H1 (cell line): ENCODE data around the gene RGR. TPM values are rescaled to one million over a fixed set of nuclear protein-coding genes. Genes with fewer than 3 reads are reported as not detected.

Source experiments
- CTCF ChIA-PET: fragments of 300-600 bp; sonication (Branson Sonifier 250); formaldehyde crosslinking; loops from one replicate; lab custom pipeline; 2021; ENCODE audit not compliant: partially characterized antibody; lab: Charles Lee
- POLR2A ChIA-PET: fragments of 300-600 bp; sonication (Branson Sonifier 250); formaldehyde crosslinking; loops from one replicate; lab custom pipeline; 2021; ENCODE audit warnings: inconsistent platforms; ENCODE audit not compliant: partially characterized antibody; lab: Charles Lee
- DNase-seq, 2 experiments: peaks; one replicate each; pipeline versions ENCODE4 v3.0.0 to v3.0.0-alpha.2; 2010 to 2022; ENCODE audit warnings: low spot score in 2 of 2, low read depth in 1 of 2, mixed read lengths in 1 of 2
- FAIRE-seq: peaks from 2 replicates; lab custom pipeline; 2011; peaks lifted over from hg19 to GRCh38; lab: Jason Lieb, UNC
- H2AFZ ChIP-seq: 2 replicates; pipeline ENCODE4 v1.8.1; 2012; ENCODE audit warnings: low read length, inconsistent platforms
- H2AK5ac ChIP-seq: 2 replicates; pipeline ENCODE4 v1.6.1; 2013; ENCODE audit warnings: low read depth, low read length
- H2BK120ac ChIP-seq: replicated peaks from 2 replicates; pipeline ENCODE3; 2013; ENCODE audit warnings: low read depth, low read length, inconsistent platforms
- H2BK12ac ChIP-seq: 2 replicates; pipeline ENCODE4 v1.6.1; 2013; ENCODE audit warnings: low read depth, low read length
- H2BK15ac ChIP-seq: 2 replicates; pipeline ENCODE4 v1.6.1; 2013; ENCODE audit warnings: low read length
- H2BK20ac ChIP-seq: 2 replicates; pipeline ENCODE4 v1.6.1; 2013; ENCODE audit warnings: low read length
- H2BK5ac ChIP-seq: 2 replicates; pipeline ENCODE4 v1.6.1; 2013; ENCODE audit warnings: low read depth, low read length
- H3K14ac ChIP-seq: 2 replicates; pipeline ENCODE4 v1.6.1; 2013; ENCODE audit warnings: inconsistent platforms; ENCODE audit not compliant: insufficient read length
- H3K18ac ChIP-seq: 2 replicates; pipeline ENCODE4 v1.6.1; 2013; ENCODE audit warnings: low read length; ENCODE audit errors: extremely low read depth
- H3K23ac ChIP-seq: 2 replicates; pipeline ENCODE4 v1.6.1; 2013; ENCODE audit warnings: inconsistent platforms; ENCODE audit not compliant: insufficient read length
- H3K23me2 ChIP-seq: 2 replicates; pipeline ENCODE4 v1.6.1; 2013; ENCODE audit warnings: low read depth, low read length
- H3K27ac ChIP-seq: 2 replicates; pipeline ENCODE4 v1.6.1; 2011; ENCODE audit warnings: low read depth, low read length, inconsistent platforms
- H3K27me3 ChIP-seq, 4 experiments: replicated peaks in 1 of 4; 1 replicate in 1 of 4; 2 replicates in 3 of 4; pipeline versions ENCODE4 v1.6.1 to v1.8.1; 2011 to 2013; ENCODE audit warnings: low read length in 3 of 4, mild to moderate bottlenecking in 3 of 4, inconsistent platforms in 2 of 4, mixed read lengths in 2 of 4, moderate library complexity in 1 of 4; ENCODE audit not compliant: control insufficient read depth in 3 of 4, insufficient read depth in 3 of 4; ENCODE audit errors: extremely low read depth in 1 of 4
- H3K36me3 ChIP-seq, 4 experiments: 2 replicates each; pipeline versions ENCODE4 v1.6.1 to v1.8.1; 2011 to 2013; ENCODE audit warnings: mild to moderate bottlenecking in 4 of 4, low read length in 3 of 4, moderate library complexity in 2 of 4, control low read depth in 1 of 4, inconsistent platforms in 1 of 4; ENCODE audit not compliant: insufficient read depth in 4 of 4, control insufficient read depth in 2 of 4
- H3K4ac ChIP-seq: replicated peaks from 2 replicates; pipeline ENCODE3; 2013; ENCODE audit warnings: low read length, low read depth, mixed read lengths, inconsistent platforms; ENCODE audit not compliant: insufficient read length
- H3K4me1 ChIP-seq, 4 experiments: replicated peaks in 1 of 4; 1 replicate in 1 of 4; 2 replicates in 3 of 4; pipeline versions ENCODE4 v1.6.1 to v1.8.1; 2011 to 2013; ENCODE audit warnings: low read length in 3 of 4, inconsistent platforms in 2 of 4, mixed read lengths in 1 of 4; ENCODE audit not compliant: insufficient read depth in 4 of 4, control insufficient read depth in 3 of 4
- H3K4me2 ChIP-seq, 2 experiments: 2 replicates each; pipeline versions ENCODE4 v1.6.1 to v1.8.1; 2011 to 2013; ENCODE audit warnings: low read depth in 2 of 2, low read length in 2 of 2, control low read depth in 1 of 2, inconsistent platforms in 1 of 2, mild to moderate bottlenecking in 1 of 2; ENCODE audit not compliant: insufficient read depth in 1 of 2
- H3K4me3 ChIP-seq, 4 experiments: fragments of 200-600, 300-600 bp in 1 of 4; sonication (generic), shearing (Covaris generic), sonication (Bioruptor Twin) in 1 of 4; 2 replicates each; pipeline versions ENCODE4 v1.5.1 to v1.8.1; 2011 to 2016; ENCODE audit warnings: low read length in 4 of 4, low read depth in 3 of 4, control low read depth in 2 of 4, inconsistent platforms in 2 of 4, mild to moderate bottlenecking in 2 of 4, mixed read lengths in 1 of 4, moderate library complexity in 1 of 4; ENCODE audit not compliant: insufficient read depth in 2 of 4; ENCODE audit errors: extremely low read depth in 1 of 4
- H3K56ac ChIP-seq: replicated peaks from 2 replicates; pipeline ENCODE3; 2013; ENCODE audit warnings: low read depth, mild to moderate bottlenecking, mixed read lengths, low read length, inconsistent platforms; ENCODE audit not compliant: insufficient read length
- H3K79me1 ChIP-seq: 2 replicates; pipeline ENCODE4 v1.6.1; 2013; ENCODE audit warnings: low read depth, low read length, control low read depth
- H3K79me2 ChIP-seq, 2 experiments: 2 replicates each; pipeline versions ENCODE4 v1.6.1 to v1.8.1; 2012 to 2013; ENCODE audit warnings: low read length in 2 of 2, mild to moderate bottlenecking in 2 of 2, inconsistent platforms in 1 of 2; ENCODE audit not compliant: insufficient read depth in 2 of 2, control insufficient read depth in 1 of 2
- H3K9ac ChIP-seq, 4 experiments: replicated peaks in 1 of 4; 1 replicate in 1 of 4; 2 replicates in 3 of 4; pipeline versions ENCODE4 v1.6.1 to v1.8.1; 2011 to 2013; ENCODE audit warnings: low read depth in 3 of 4, low read length in 3 of 4, control low read depth in 2 of 4, mild to moderate bottlenecking in 2 of 4, moderate library complexity in 2 of 4, inconsistent platforms in 1 of 4; ENCODE audit errors: extremely low read depth in 1 of 4
- H3K9me3 ChIP-seq, 2 experiments: 2 replicates each; pipeline versions ENCODE4 v1.6.1 to v1.8.1; 2012 to 2013; ENCODE audit warnings: mild to moderate bottlenecking in 2 of 2, moderate library complexity in 2 of 2, control low read depth in 1 of 2, inconsistent platforms in 1 of 2, low read depth in 1 of 2, low read length in 1 of 2, mixed read lengths in 1 of 2; ENCODE audit not compliant: insufficient read depth in 2 of 2
- H4K20me1 ChIP-seq, 2 experiments: replicated peaks in 1 of 2; 2 replicates each; pipeline versions ENCODE3 to v1.8.1; 2011 to 2013; ENCODE audit warnings: inconsistent platforms in 2 of 2, low read length in 2 of 2, mild to moderate bottlenecking in 1 of 2; ENCODE audit not compliant: insufficient read depth in 2 of 2, control insufficient read depth in 1 of 2
- H4K5ac ChIP-seq: 2 replicates; pipeline ENCODE4 v1.6.1; 2013; ENCODE audit warnings: low read length, low read depth, mixed read lengths, inconsistent platforms; ENCODE audit not compliant: insufficient read length
- H4K8ac ChIP-seq: 2 replicates; pipeline ENCODE4 v1.8.0; 2013; ENCODE audit warnings: mild to moderate bottlenecking, moderate library complexity, low read length, inconsistent platforms; ENCODE audit not compliant: insufficient read depth; ENCODE audit errors: extremely low read depth
- H4K91ac ChIP-seq: replicated peaks from 2 replicates; pipeline ENCODE3; 2013; ENCODE audit warnings: low read length, mixed read lengths, inconsistent platforms; ENCODE audit not compliant: insufficient read length
- ATF3 ChIP-seq: IDR thresholded peaks from 2 replicates; pipeline ENCODE4 v1.6.1; 2011; ENCODE audit warnings: low read depth, mild to moderate bottlenecking, low read length; ENCODE audit not compliant: insufficient read depth
- BCL11A ChIP-seq, 2 experiments: IDR thresholded peaks; one replicate each; pipeline ENCODE4 v1.6.1; 2011; ENCODE audit warnings: low read depth in 2 of 2, low read length in 2 of 2, mild to moderate bottlenecking in 2 of 2
- CBX8 ChIP-seq: fragments of 300-800, 300-1000 bp; sonication (generic); IDR thresholded peaks from 2 replicates; pipeline ENCODE4 v1.7.1; 2016; ENCODE audit warnings: low read depth, low read length, borderline replicate concordance
- CREB1 ChIP-seq: IDR thresholded peaks from 2 replicates; pipeline ENCODE4 v1.6.1; 2012; ENCODE audit warnings: inconsistent platforms
- EZH2 ChIP-seq: fragments of 200-600 bp; sonication (generic); IDR thresholded peaks from 2 replicates; pipeline ENCODE4 v1.7.1; 2012; ENCODE audit warnings: low read depth, mild to moderate bottlenecking, moderate library complexity, low read length, inconsistent platforms; ENCODE audit not compliant: severe bottlenecking
- GTF2F1 ChIP-seq: IDR thresholded peaks from 2 replicates; pipeline ENCODE4 v1.6.1; 2012; ENCODE audit warnings: low read depth, low read length, improper control_type of control experiment, borderline replicate concordance
- PHF8 ChIP-seq: fragments of 200-600 bp; sonication (generic); conservative IDR thresholded peaks from 2 replicates; pipeline ENCODE4 v1.7.1; 2012; ENCODE audit warnings: low read depth, mild to moderate bottlenecking, inconsistent platforms, low read length, moderate library complexity
- POLR2AphosphoS5 ChIP-seq: IDR thresholded peaks from 2 replicates; pipeline ENCODE4 v1.6.1; 2011; ENCODE audit warnings: low read depth, low read length
- POU5F1 ChIP-seq: IDR thresholded peaks from 2 replicates; pipeline ENCODE4 v1.6.1; 2011; ENCODE audit warnings: low read depth, mild to moderate bottlenecking, low read length, moderate library complexity
- RAD21 ChIP-seq, 2 experiments: IDR thresholded peaks in 1 of 2; conservative IDR thresholded peaks in 1 of 2; 2 replicates each; pipeline ENCODE4 v1.6.1; 2011; ENCODE audit warnings: low read depth in 2 of 2, low read length in 2 of 2, improper control_type of control experiment in 1 of 2, inconsistent platforms in 1 of 2, mild to moderate bottlenecking in 1 of 2, moderate library complexity in 1 of 2
- RFX5 ChIP-seq: IDR thresholded peaks from 2 replicates; pipeline ENCODE4 v1.6.1; 2011; ENCODE audit warnings: low read depth, low read length, improper control_type of control experiment, borderline replicate concordance
- TBP ChIP-seq: IDR thresholded peaks from 2 replicates; pipeline ENCODE4 v1.6.1; 2011; ENCODE audit warnings: low read depth, low read length, improper control_type of control experiment
- TCF12 ChIP-seq: IDR thresholded peaks from 2 replicates; pipeline ENCODE4 v1.6.1; 2011; ENCODE audit warnings: low read depth, mild to moderate bottlenecking, low read length
- WGBS, 2 experiments: shearing (Covaris generic) in 1 of 2; methylation state at CpG; one replicate each; pipeline versions ENCODE4 v1.1.6 to v1.1.7; 2013 to 2015; ENCODE audit warnings: low lambda C conversion rate in 2 of 2, mixed read lengths in 2 of 2, inconsistent platforms in 1 of 2, low coverage in 1 of 2, missing lambda C conversion rate in 1 of 2; ENCODE audit not compliant: insufficient replicate concordance in 2 of 2, insufficient coverage in 1 of 2, insufficient read length in 1 of 2; ENCODE audit errors: extremely low coverage in 1 of 2, missing lambda C conversion rate in 1 of 2; 5-methylcytosine and 5-hydroxymethylcytosine counted together
- polyA plus RNA-seq, 7 experiments: library from polyadenylated mRNA; depleted of rRNA in 3 of 7; stranded (reverse) in 5 of 7; unstranded in 2 of 7; fragments of >200 nt in 5 of 7; fragments of 200-250 nt in 2 of 7; gene quantifications; 1 replicate in 5 of 7; 2 replicates in 1 of 7; 4 replicates in 1 of 7; pipeline versions ENCODE4 v1.2.1 to v1.2.3, GENCODE V29; 2011 to 2013; ENCODE audit warnings: missing spikeins in 2 of 7, mixed read lengths in 2 of 7
- total RNA-seq: library from RNA; stranded (reverse); fragmentation: NEBNext Ultra II Directional; extraction: Animal tissue kit (Norgen Biotek cat#: 25700); gene quantifications from 2 replicates; pipeline ENCODE4 v1.2.1, GENCODE V29; 2021

RGR gene
- total and polyA plus RNA-seq, 2 of the 8 experiments (the other 6 are each of a cell fraction or from before 2014, with no cell fraction given) = not detected

GRCh38 chr10:84290235-84290634 is 45.4 kb downstream of the RGR start:
- ChIA-PET POLR2A (no interaction called here), CTCF (interaction anchor here (0.6 to 6.9 kb wide), 6 partner anchors 23 to 247 kb away, joined by 3 to 33 read pairs (median 4); no protein-coding TSS in a partner anchor)
- Histone ChIP-seq H2BK12ac (no peak overlapping the region), H3K79me1 (no peaks in the 10 kb centered on the region), H3K79me2 (no peaks in the 10 kb centered on the region), H3K23ac (no peak overlapping the region), H3K14ac (no peak overlapping the region), H3K4me2 (no peak overlapping the region), H3K18ac (no peak overlapping the region)
- WGBS, 2 experiments = 80% methylated on average over 3 of the region's 3 CpGs; no CpG with 5 or more reads in 1 of the 2 experiments
- no peak for FAIRE-seq
- no peak for TF ChIP-seq EZH2
- TF ChIP-seq PHF8 = no peak
- TF ChIP-seq RFX5 = no peak
- no peak for TF ChIP-seq CBX8
- TF ChIP-seq RAD21 (IDR thresholded peaks at IDR 0.05 in 1 of 2, conservative IDR thresholded peaks at IDR 0.05 in 1 of 2; ENCODE audit: low read depth in 2 of 2, low read length in 2 of 2) = no peak
- TF ChIP-seq BCL11A (IDR thresholded peaks at IDR 0.05; ENCODE audit: low read depth in 2 of 2, low read length in 2 of 2) = no peak
- no peak for TF ChIP-seq POLR2AphosphoS5
- no peak for TF ChIP-seq CREB1
- TF ChIP-seq TCF12 = no peak
- no peak for TF ChIP-seq GTF2F1
- TF ChIP-seq POU5F1 = no peak
- no peak for TF ChIP-seq ATF3
- no peak for TF ChIP-seq TBP
- TF ChIP-seq, all 59 proteins: peak for 0
- DNase-seq = no peak
- no peaks in the 10 kb centered on the region for H3K9me3 ChIP-seq
- no peak overlapping the region for H2BK120ac ChIP-seq
- H2AFZ ChIP-seq = no peak overlapping the region
- H3K27ac ChIP-seq = no peak overlapping the region
- no peak overlapping the region for H3K4me3 ChIP-seq
- H3K27me3 ChIP-seq = no peaks in the 10 kb centered on the region
- no peak overlapping the region for H3K4ac ChIP-seq
- H4K5ac ChIP-seq = no peak overlapping the region
- H2AK5ac ChIP-seq = no peak overlapping the region
- no peak overlapping the region for H3K9ac ChIP-seq
- no peak overlapping the region for H2BK15ac ChIP-seq
- no peaks in the 10 kb centered on the region for H4K20me1 ChIP-seq
- no peak overlapping the region for H4K8ac ChIP-seq
- no peaks in the 10 kb centered on the region for H3K4me1 ChIP-seq
- H2BK20ac ChIP-seq = no peak overlapping the region
- H2BK5ac ChIP-seq = no peak overlapping the region
- H4K91ac ChIP-seq = no peak overlapping the region
- no peaks in the 10 kb centered on the region; a peak in 1 of 8 replicates for H3K36me3 ChIP-seq
- H3K23me2 ChIP-seq = no peaks in the 10 kb centered on the region
- H3K56ac ChIP-seq = no peak overlapping the region
